ENCODE measurements around the gene ADAMTS9.

The ADAMTS9 gene

DNA sequence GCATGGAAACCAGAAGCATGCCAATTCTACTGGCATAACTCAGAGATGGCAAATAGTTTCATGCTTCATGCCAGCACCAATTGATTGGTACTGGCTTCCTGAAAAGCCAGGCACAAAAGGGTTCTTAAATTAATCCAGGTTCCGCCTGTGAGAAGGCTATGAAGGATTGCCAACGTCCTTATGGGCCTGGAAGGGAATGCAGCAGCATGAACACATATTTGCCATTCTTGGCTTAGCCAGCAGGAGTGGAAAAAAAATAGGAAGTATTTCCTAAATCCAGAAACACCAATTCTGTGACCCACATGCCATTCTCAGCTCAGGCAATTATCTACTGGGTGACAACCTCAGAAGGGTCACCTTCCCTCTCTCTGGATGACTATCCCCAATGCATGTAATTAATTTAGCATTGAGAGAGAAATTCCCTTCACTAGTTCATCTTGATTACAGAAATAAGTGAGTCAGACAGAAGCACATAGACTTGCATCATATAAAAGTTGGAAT is 36.0 kb downstream of the ADAMTS9 start:
- no peak for DNase-seq (ENCODE audit: low read depth, low spot score)

DNA sequence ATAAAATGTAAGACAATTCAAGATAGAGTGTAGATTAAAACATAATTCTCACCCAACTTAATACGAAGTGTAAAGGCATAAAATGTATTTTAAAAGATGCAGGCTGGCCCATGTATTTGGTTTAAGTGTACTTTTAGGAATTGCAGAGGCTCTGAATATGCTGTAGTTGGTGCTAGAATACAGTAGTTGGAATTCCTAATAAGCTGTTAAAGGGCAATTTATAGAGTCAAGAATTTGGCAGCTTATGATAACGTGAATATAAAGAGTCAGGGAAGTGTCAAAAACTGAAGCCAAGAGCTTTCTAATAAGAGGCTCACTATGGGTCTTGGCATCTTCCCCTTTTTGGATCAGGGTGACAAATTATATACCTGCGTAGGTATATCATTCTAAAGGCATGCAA is 36.5 kb downstream of the ADAMTS9 start:
- DNase-seq (ENCODE audit: low read depth, low spot score), result no peak

DNA sequence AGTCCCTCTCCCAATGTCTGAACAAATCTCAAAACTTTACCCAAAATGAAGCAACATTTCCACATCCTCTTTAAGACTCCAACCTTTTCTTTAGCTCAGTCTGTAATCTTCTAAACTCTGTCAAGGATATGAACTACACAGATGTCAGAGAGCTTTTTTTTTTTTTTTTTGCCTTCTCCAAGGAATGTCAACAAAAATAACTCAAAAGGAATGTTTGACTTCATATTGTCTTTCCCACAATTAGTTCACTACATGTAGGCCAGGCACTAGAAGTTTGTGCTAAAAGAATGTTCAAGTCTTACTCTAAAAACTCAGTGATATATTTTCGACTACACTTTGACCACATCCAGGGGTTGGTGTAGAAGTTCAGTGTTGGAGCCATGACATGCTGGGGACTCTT is 37.1 kb downstream of the ADAMTS9 start:
- DNase-seq (ENCODE audit: low read depth, low spot score), result no peak

DNA sequence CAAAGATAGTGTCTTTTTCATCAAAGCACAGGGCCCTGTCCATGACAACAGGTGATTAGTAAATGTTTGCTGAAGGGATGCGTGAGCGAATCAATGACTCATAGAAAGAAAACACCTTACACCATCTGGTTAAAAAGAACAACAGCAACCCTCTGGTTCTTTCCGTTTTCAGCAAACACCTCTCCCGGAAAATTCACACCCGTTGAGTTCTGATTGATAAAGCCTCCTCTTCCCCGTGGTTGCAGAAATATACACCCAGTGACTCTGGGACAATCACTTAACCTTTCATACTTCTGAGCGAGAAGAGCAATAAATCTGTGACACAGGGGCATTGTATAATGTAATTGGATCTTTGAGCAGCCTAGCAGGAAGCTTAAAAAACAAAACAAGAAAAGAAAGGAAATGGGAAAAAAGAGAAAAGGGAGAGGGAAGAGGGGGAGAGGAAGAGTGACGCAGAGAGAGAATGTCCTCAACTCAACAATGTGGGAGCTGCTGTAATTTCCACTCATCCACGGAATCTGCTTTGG is 37.6 kb downstream of the ADAMTS9 start:
- no peak for DNase-seq (ENCODE audit: low read depth, low spot score)

DNA sequence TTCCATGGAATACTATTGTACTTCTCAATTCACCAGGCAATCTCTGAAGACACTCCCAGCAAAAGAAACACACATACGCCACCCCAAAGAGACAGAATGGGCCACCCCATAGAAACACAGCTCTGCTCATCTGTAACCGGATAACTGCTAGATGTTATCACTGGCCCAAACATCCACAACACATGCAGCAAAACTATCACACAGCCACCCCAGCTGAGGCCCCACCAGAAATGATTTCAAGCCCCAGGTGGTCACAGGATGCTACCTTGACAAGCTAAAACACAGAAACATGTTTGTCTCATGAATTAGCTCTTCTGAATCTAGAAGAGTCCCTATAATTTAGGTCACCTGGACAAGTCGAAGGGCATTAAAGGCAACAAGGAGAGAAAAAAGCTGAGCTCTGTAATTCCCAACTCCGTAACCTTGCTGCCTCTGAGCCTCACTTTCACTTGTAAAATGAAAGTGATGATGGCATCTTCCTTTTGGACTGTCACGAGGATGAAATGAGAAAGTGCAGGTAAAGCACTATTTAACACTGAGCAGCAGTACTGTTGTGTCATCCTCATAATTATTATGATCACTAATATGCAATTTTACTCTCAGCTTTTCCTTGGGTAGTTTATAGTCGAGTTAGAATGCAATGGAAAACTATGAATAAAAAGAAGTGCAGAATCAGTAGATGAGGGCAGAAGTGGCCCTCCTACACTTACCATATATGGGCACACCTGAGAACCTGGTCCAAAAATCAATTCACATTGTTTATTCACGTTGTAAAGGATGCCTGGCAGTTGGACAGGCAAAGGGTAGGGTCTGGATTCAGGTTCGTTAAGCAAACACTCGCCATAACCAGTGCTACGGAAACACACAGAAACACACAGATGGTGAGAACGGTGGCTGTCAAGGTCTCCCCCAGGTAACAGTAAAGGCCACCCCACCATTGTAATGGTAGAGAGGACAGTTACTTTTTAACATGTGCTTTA is 38.6 kb downstream of the ADAMTS9 start:
- no peak for DNase-seq (ENCODE audit: low read depth, low spot score)

DNA sequence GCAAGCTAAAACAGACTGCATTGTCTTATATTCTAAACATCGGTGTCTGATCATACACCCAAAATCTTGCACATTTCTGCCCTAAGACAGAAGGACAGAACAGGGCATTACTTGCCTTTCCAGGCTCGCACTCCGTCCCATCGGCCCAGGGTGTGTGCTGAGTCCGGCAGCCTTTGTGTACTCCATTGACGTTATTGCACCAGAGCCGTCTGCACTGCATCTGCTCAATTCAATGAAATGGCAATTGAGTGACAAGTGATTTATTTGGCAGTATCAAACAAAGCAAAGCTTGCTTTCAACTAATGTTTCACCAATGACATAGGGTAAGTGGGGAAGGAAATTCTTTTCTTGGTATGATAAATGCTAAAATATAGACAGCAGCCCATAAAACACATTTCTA is 40.0 kb downstream of the ADAMTS9 start:
- DNase-seq (ENCODE audit: low read depth, low spot score), result no peak

DNA sequence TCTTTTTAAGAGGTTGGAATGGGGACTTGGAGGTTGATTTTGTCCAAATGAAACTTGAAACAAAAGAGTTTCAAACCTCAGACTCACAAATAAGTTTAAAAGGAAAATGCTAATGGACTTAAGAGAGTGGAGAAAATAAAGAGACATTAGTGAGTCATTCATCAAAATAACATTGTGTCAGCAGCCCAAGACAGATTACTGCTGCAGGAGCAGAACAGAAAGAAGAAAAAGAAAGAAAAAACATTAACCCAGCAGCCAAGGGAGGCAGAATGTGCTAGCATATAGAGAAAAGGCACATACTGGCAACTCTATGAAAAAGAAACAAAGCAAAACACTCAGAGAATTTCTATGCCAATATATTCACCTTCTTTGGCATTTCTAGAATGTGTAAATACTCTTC is 42.6 kb downstream of the ADAMTS9 start:
- no peak for DNase-seq (ENCODE audit: low read depth, low spot score)

DNA sequence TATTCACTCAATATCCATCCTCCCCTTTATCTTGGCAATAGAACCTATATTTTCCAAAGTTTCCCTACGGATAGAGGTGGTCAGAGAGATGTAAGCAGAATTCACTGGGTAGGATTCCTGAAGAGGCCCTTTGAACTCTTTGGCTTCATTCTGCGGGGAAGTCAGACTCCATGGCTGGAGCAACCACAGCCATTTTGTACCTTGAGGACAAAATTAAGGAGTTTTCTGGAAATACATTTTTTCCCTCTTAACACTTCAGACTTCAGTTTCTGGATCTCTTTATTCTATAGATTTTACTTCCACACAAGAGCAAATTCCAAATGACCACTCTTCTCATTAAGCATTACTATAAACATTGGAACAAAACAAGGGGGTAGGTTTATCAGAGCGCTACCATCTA is 43.3 kb downstream of the ADAMTS9 start:
- no peak for DNase-seq (ENCODE audit: low read depth, low spot score)

DNA sequence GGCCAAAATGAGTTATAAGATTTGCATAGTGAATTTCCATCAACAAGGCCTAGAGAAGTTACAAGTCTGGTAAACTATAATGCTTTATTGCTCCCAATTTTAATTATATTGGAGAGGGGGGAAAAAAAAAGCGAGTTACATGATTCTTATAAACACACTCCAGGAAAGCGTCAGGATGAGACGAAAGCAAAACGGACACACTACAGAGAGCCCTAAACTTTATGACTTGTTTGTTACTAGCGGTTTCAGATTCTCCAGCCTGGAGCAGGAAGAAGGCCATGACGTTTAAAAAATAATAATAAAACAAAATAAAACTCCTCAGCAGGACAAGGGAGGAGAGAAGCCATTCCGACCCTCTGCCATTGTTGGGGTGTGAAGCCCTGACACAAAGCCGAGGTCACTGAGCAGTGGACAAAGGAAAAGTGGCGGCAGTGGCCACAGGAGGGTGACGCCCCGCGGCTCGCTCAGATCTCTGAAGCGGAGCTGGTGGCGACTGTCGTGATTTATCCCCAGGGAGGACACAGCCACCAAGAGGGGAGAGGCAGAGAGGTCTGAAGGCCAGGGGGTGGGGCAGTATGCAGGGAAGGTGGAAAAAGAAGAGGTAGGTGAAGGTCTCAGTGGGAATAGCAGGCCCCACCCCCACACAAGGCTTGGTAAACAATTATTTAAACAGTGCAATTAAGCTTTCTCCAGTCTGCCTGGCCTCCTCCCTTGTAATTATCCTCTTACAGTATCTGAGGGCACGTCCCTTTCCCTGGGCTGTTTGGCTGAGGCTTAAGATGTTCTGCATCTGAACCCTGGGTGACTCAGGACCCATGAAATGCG is 45.3 kb downstream of the ADAMTS9 start:
- DNase-seq (ENCODE audit: low read depth, low spot score), result peak; percentile 86

DNA sequence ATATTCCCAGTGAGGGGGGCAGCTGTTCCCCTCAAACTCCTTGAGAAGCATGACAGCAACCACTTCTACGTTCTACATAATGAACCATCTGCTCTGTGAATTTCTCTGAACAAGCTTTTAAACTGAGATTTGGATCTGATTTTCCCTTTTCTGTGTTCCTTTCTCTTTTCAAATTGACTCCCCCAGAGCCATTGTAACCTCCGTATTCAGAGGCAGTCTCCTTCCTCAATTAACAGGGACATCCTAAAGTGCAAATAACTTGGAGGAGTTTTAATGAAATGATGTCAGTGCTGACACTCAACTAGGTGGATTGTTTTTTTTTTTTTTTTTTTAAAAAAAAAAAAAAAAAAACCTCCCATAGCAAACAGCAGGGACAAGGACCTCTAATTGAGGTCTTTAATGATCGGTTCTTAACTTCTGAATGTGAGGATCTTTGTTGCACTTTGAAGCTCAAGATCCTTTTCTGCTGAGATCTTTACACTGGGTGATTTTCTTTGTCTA is 48.8 kb downstream of the ADAMTS9 start:
- no peak for DNase-seq (ENCODE audit: low read depth, low spot score)

DNA sequence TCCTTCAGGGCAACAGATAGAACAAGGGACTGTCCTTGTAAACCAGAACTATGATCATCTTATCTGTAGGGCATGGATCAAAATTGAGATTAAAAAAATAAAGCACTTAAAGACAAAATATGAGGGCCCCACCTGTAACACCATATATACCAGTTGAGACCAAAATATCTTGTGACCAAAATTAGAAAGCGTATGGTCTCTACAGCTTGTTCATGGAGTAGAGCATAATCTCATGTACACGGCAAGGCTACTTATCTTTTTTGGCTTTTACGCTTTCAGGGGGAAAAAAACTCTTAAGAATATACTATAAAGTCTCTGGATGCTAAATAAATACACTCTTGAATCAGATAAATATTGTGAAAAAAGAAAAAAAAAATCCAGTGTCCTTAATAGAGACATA is 49.3 kb downstream of the ADAMTS9 start:
- DNase-seq (ENCODE audit: low read depth, low spot score), result no peak

DNA sequence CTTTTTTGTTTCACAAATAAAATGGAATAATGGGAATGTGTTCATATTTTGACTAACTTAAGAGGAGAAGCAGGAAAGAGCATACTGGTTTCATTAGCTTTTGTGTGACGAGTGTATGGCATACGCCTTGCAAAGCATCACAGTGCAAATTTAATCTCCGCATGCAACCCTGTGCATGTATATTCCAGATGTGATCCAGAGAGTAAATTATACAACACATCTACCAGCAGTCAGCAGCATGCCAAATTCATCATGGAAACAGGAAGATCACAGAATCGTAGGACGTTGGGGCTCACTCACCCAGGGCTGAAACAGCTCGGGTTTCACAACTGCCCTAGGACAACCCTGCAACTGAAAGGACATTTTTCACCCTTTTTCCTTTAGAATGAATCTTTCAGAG is 53.4 kb downstream of the ADAMTS9 start:
- no peak for DNase-seq (ENCODE audit: low read depth, low spot score)

DNA sequence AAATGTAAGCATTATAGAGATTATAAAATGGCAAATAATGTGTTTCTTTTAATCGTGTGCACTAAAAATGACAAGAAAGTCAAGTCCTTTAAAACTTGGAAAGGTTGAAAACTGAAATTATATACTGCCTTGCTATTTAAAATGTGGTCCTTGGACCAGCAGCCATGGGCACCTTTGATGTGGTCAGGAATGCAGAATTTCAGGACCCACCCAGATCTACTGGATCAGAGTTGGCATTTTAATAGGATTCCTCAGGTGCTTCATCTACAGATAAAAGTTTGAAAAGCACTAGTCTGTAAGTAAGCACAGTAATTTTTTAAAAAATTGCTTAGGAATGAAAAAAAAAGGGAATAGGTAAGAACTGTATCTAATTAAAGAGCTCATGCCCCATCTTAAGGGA is 55.8 kb downstream of the ADAMTS9 start:
- no peak for DNase-seq (ENCODE audit: low read depth, low spot score)

DNA sequence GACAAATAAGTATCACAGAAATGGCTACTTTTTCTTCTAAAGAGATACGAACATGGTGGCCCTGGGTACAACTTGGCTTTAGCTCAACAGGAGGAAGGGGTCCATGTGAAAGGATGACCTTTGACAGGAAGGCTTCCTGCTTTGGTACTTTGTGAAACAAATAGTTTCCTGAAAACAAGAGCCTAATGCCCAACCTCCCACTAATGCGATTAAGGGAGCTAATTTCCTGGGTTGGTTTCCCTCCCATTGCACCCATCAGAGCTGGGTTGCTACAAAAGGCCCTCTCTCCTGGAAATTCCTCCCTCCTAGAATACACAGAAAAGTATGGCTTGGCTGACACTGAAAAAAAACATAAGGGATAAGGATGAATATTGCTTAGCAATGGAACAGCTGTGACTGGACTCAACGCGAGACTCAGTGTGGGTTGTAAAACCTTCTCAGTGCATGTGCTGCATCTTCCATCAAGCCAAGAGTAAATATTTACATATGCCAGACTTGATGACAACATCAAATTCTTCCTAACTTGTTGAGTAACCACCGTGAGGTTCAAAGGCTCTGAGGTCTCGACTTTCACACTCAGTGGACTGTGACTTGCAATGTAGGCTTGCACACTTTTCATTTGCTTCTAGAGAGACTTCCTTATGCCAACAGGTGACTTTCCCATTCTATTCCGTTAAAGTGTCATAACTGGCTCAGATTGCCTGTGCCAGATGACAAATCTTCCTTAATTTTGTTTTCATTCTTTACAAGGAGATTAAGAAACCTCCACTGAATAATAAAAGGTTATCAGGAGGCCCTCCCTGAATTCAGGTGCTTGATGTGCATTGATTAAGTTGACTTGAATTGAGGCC is 60.1 kb downstream of the ADAMTS9 start:
- no peak for DNase-seq (ENCODE audit: low read depth, low spot score)

DNA sequence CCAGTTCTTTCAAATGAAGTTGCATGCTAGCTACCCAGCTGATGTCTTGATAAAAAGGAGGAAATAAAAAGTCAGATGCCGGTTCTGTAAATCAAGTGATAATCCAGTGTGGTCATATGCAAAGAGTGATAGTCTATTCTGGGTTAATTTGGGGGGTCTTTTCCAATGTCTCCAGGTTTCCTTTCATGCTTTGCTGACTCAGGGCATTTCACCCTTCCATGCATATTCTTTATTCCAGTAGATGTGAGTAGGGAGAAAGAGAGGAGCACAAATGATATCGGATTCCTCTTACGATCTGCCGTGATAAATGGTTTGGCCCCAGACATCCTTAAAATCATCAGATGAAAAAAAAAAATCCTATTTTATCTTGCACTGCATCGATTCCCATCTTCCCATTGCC is 60.8 kb downstream of the ADAMTS9 start:
- DNase-seq (ENCODE audit: low read depth, low spot score), result no peak

DNA sequence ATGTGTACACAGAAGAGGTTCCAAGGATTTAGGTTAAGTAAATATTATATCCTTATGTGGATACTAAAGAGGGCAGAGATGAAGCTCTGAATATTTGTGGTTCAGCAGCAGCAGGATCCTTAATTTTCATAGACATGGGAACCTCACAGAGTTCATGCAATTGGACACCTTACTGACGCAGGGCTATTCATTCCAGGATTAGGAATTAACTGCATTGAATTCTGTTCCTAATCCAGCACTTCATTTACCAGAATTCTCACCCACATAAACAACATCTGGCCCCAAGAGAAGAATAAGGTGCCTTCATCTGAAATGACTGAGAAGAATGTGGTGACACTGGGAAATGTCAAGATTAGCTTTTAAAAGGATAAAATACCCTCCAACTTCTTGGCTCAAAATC is 62.4 kb downstream of the ADAMTS9 start:
- DNase-seq (ENCODE audit: low read depth, low spot score), result no peak

DNA sequence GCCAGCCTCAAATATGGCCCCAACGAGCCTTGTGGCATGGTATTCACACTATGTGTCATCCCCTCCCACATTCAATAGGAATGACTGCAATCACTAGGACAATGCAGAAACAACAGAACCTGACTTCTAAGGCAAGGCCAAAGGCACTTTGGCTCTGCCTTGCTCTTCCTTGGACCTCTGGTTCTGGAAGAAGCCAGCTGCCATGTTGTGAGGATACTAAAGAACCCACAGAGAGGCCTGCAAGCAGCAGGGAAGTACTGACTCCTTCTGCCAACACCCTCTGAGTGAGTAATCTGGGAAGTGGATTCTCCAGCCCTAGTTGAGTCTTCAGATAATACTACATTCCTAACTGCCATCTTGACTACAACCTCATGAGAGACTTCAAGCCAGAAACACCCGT is 64.7 kb downstream of the ADAMTS9 start:
- DNase-seq (ENCODE audit: low read depth, low spot score), result no peak

DNA sequence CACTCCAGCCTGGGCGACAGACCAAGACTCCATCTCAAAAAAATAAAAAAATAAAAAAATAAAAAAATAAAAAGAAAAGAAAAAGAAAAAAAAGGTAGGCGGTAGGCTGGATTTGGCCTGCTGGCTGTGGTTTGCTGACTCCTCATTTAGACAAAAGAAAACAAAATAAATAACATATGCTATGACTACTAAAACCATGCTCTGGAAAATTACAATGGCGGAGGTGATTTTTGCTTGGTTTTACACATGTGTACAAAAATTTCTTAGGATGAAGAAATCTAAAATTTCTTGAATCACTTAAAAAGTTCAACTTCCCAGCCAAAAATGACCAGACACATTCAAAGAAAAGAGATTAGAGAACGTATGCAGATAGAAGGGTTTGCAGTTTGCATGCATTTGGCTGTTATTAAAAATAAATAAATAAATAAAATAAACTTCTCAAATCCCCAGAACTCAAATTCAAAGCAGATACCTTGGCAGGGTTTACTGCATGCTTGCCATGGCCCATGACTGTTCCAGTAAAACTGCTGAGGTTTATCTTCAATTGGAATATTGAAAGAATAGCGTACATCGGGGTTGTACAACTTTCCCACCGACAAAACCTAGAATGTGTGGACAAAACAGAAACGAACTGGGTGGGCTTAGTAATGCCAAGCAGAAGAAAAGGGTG is 65.9 kb downstream of the ADAMTS9 start:
- no peak for DNase-seq (ENCODE audit: low read depth, low spot score)

DNA sequence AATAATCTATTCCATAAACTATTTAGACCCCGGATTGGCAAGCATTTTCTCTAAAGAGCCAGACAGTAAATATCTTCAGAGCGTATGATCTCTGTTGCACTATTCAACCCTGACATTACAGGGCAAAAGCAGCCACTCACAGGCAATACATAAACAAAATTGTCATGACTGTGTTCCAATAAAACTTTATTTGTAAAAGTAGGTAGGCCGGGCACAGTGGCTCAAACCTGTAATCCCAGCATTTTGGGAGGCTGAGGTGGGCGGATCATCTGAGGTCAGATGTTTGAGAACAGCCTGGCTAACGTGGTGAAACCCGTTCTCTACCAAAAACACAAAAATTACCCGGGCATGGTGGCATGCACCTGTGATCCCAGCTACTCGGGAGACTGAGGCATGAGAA is 66.5 kb downstream of the ADAMTS9 start:
- DNase-seq (ENCODE audit: low read depth, low spot score), result no peak

DNA sequence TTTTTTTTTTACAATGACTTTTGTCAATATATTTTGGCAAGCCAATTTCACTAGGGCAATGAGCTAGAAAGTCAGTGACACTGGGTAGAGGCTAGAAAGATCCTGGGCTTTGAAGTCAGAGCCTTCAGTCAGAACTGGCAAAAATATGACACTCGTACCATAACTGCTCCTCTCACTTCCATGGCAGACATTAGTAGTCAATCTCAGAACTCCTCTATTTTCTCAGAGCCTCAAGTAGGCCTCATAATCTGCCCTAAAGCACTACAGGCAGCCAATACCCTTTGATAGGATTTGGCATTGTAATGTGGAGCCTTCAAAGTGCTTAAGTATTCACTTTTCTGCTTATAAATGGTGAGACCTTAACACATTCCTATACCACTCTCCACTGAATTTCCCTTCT is 67.8 kb downstream of the ADAMTS9 start:
- DNase-seq (ENCODE audit: low read depth, low spot score), result no peak

DNA sequence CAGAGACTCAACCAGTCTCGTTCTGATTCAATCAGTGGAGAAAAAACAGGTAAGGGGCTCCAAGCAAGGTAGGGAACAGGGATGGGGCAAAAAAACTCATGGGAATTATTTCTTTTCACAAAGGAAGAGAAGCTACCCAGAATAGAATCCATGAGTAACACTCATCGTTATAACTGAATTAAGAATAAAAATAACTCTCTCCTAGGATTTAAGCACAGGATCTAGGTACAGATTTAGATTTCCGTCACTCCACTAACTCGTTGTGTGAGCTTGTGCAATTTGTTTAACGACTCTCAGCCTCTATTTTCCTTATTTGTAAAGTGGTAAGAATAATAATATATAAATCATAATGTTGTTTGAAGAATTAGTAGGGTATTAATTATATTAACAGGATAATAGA is 68.6 kb downstream of the ADAMTS9 start:
- no peak for DNase-seq (ENCODE audit: low read depth, low spot score)

All from ELF-1 (cell line).